MM.1S (cell line): ENCODE data around the gene DTHD1.

ENCODE experiments used
- CTCF ChIP-seq: fragments of 300-600 bp; sonication (generic); IDR thresholded peaks from 2 replicates; pipeline ENCODE4 v1.5.1; 2016; ENCODE audit warnings: antibody characterized with exemption, low read length, mixed read lengths
- EZH2 ChIP-seq: fragments of 300-600 bp; sonication (generic); optimal IDR thresholded peaks from 2 replicates; pipeline ENCODE3; 2017; ENCODE audit warnings: low read depth, mild to moderate bottlenecking, antibody characterized with exemption, low read length, mixed read lengths
- EZH2phosphoT487 ChIP-seq: fragments of 300-600 bp; sonication (generic); IDR thresholded peaks from 2 replicates; pipeline ENCODE4 v1.6.1; 2018; ENCODE audit warnings: antibody characterized with exemption, low read length

- TF ChIP-seq CTCF, result no peak
- TF ChIP-seq EZH2, result no peak
- no peak for TF ChIP-seq EZH2phosphoT487
Measured at GRCh38 chr4:36249610-36250009, 31.8 kb upstream of the DTHD1 start.
